ENCODE data around the gene CERS2.
"Not testable (repeated sequence)": the region's sequence is repeated elsewhere in the genome, so short reads cannot be mapped to it uniquely, and the experiment has no call there.

CERS2 gene

DNA sequence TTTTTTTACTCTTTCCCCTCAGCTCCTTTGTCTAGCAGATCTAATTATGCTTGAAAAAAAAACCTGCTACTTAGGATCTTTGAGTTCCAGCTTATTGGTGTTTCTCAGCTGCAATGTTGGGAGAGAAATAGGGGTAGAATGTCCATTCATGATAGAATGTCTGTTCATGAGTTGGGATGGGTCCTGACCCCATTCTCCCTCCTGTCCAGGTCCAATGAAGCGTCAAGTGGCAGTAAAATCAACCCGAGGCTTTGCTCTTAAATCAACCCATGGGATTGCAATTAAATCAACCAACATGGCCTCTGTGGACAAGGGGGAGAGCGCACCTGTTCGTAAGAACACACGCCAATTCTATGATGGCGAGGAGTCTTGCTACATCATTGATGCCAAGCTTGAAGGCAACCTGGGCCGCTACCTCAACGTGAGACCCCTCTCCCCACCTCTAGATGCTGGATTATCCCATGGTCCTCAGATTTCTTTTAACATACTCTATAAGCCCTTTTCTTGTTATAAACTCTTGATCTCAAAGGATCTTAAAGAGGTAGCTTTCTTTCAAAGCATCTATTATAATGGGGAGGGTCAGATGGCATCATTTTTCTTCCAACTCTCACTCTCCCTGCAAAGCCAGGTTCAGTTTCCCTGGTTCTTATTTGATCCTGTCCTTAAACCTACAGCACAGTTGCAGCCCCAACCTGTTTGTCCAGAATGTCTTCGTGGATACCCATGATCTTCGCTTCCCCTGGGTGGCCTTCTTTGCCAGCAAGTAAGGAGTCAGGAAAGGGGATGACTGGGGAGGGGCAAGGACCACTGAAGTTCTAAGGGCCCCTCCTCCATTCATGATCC lies 11.1 kb downstream of the CERS2 start:
- peaks cover 100% of the 10 kb centered on the region for H3K36me3 ChIP-seq
- H3K4me2 ChIP-seq = no peak overlapping the region
- TF ChIP-seq Cebpa-rat (IDR thresholded peaks at IDR 0.05) = no peak
- no peaks in the 10 kb centered on the region for H3K4me1 ChIP-seq
- no peak overlapping the region for H3K27ac ChIP-seq
- no peaks in the 10 kb centered on the region for H3K9me3 ChIP-seq
- H3K9ac ChIP-seq = no peak overlapping the region
- H3K27me3 ChIP-seq = no peaks in the 10 kb centered on the region
- H4K20me1 ChIP-seq = peaks cover 59% of the 10 kb centered on the region
- no peak overlapping the region for H3K4me3 ChIP-seq

- no peak for TF ChIP-seq Cebpa-rat (IDR thresholded peaks at IDR 0.05)
- no peak overlapping the region for H3K27ac ChIP-seq
- H4K20me1 ChIP-seq = peaks cover 41% of the 10 kb centered on the region
- H3K27me3 ChIP-seq = no peaks in the 10 kb centered on the region
- peaks cover 100% of the 10 kb centered on the region for H3K36me3 ChIP-seq
- no peak overlapping the region for H3K9ac ChIP-seq
- H3K4me2 ChIP-seq = no peak overlapping the region
- no peak overlapping the region for H3K4me3 ChIP-seq
- no peaks in the 10 kb centered on the region for H3K9me3 ChIP-seq
- H3K4me1 ChIP-seq = no peaks in the 10 kb centered on the region
Measured at GRCh38 chr1:150961756-150962155, 12.9 kb downstream of the CERS2 start.

GRCh38 chr1:150960646-150961045 lies 14.0 kb downstream of the CERS2 start:
- no peaks in the 10 kb centered on the region for H3K4me1 ChIP-seq
- peaks cover 100% of the 10 kb centered on the region for H3K36me3 ChIP-seq
- H3K4me3 ChIP-seq = no peak overlapping the region
- H4K20me1 ChIP-seq = peaks cover 30% of the 10 kb centered on the region; the same call in 1 of the 2 replicates
- no peaks in the 10 kb centered on the region for H3K27me3 ChIP-seq
- no peak overlapping the region for H3K4me2 ChIP-seq
- H3K9me3 ChIP-seq = no peaks in the 10 kb centered on the region
- no peak for TF ChIP-seq Cebpa-rat (IDR thresholded peaks at IDR 0.05)
- no peak overlapping the region for H3K9ac ChIP-seq
- H3K27ac ChIP-seq = no peak overlapping the region

GRCh38 chr1:150957666-150958065 lies 17.0 kb downstream of the CERS2 start:
- no peaks in the 10 kb centered on the region for H3K9me3 ChIP-seq
- no peaks in the 10 kb centered on the region for H3K27me3 ChIP-seq
- H3K4me2 ChIP-seq = no peak overlapping the region
- H3K4me3 ChIP-seq = no peak overlapping the region
- no peak overlapping the region for H3K9ac ChIP-seq
- no peaks in the 10 kb centered on the region for H3K4me1 ChIP-seq
- no peak for TF ChIP-seq Cebpa-rat (IDR thresholded peaks at IDR 0.05)
- no peak overlapping the region for H3K27ac ChIP-seq
- H4K20me1 ChIP-seq = peaks cover 1% of the 10 kb centered on the region; the same call in 1 of the 2 replicates
- H3K36me3 ChIP-seq = peaks cover 99% of the 10 kb centered on the region

DNA sequence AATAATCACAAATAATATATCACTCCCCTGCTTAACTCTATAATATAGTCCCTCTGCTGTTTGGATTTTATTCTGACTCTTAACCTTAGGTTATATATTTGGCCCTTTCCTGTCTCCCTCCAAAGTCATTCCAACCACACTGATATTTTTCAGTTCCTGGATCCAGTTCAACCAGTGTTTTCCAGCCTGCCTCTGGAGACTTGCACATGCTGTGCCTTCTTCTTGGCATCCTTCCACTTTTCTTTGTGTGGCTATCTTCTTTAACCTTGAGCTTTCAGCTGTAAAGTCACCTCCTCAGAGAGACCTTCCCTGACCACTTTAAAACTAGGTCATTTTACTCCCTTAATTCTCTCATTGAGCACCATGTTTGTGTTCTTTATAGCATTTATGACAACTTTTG lies 19.4 kb downstream of the CERS2 start:
- peaks cover 99% of the 10 kb centered on the region for H3K36me3 ChIP-seq
- no peak overlapping the region for H3K4me2 ChIP-seq
- no peak for TF ChIP-seq Cebpa-rat (IDR thresholded peaks at IDR 0.05)
- H3K4me3 ChIP-seq = no peak overlapping the region
- no peaks in the 10 kb centered on the region for H3K27me3 ChIP-seq
- no peaks in the 10 kb centered on the region for H3K9me3 ChIP-seq
- H3K4me1 ChIP-seq = no peaks in the 10 kb centered on the region
- H3K9ac ChIP-seq = no peak overlapping the region
- no peaks in the 10 kb centered on the region for H4K20me1 ChIP-seq
- no peak overlapping the region for H3K27ac ChIP-seq

- no peaks in the 10 kb centered on the region for H3K27me3 ChIP-seq
- no peaks in the 10 kb centered on the region for H3K9me3 ChIP-seq
- H3K4me3 ChIP-seq = no peak overlapping the region
- H4K20me1 ChIP-seq = no peaks in the 10 kb centered on the region
- H3K4me1 ChIP-seq = no peaks in the 10 kb centered on the region
- peaks cover 99% of the 10 kb centered on the region for H3K36me3 ChIP-seq
- H3K4me2 ChIP-seq = no peak overlapping the region
- no peak overlapping the region for H3K9ac ChIP-seq
- no peak overlapping the region for H3K27ac ChIP-seq
- TF ChIP-seq Cebpa-rat (IDR thresholded peaks at IDR 0.05) = no peak
Measured at GRCh38 chr1:150954708-150955107, 19.9 kb downstream of the CERS2 start.

- Histone ChIP-seq H3K4me2 (no peak overlapping the region), H3K4me3 (no peak overlapping the region), H3K9ac (no peak overlapping the region), H3K27ac (no peak overlapping the region), H3K9me3 (no peaks in the 10 kb centered on the region), H3K36me3 (peaks cover 100% of the 10 kb centered on the region), H3K4me1 (no peaks in the 10 kb centered on the region), H4K20me1 (no peaks in the 10 kb centered on the region), H3K27me3 (no peaks in the 10 kb centered on the region)
- TF ChIP-seq Cebpa-rat (IDR thresholded peaks at IDR 0.05) = no peak
Measured at GRCh38 chr1:150944856-150945255, 29.8 kb downstream of the CERS2 start.

GRCh38 chr1:150931773-150932172 lies 42.9 kb downstream of the CERS2 start:
- no peaks in the 10 kb centered on the region; the same call in 1 of the 2 replicates for H4K20me1 ChIP-seq
- no peak overlapping the region for H3K9ac ChIP-seq
- H3K4me2 ChIP-seq = no peak overlapping the region
- TF ChIP-seq Cebpa-rat (IDR thresholded peaks at IDR 0.05) = no peak
- H3K4me1 ChIP-seq = peaks cover 13% of the 10 kb centered on the region
- H3K9me3 ChIP-seq = peaks cover 42% of the 10 kb centered on the region
- peaks cover 91% of the 10 kb centered on the region for H3K36me3 ChIP-seq
- H3K4me3 ChIP-seq = no peak overlapping the region
- no peak overlapping the region for H3K27ac ChIP-seq
- H3K27me3 ChIP-seq = no peaks in the 10 kb centered on the region

- Histone ChIP-seq H3K9me3 (peaks cover 41% of the 10 kb centered on the region), H3K36me3 (peaks cover 67% of the 10 kb centered on the region), H3K4me1 (peaks cover 19% of the 10 kb centered on the region)
- H4K20me1 ChIP-seq, H3K9ac ChIP-seq, H3K4me2 ChIP-seq, H3K27me3 ChIP-seq, H3K4me3 ChIP-seq, H3K27ac ChIP-seq: not testable (repeated sequence)
Measured at GRCh38 chr1:150928775-150929174, 45.9 kb downstream of the CERS2 start.

DNA sequence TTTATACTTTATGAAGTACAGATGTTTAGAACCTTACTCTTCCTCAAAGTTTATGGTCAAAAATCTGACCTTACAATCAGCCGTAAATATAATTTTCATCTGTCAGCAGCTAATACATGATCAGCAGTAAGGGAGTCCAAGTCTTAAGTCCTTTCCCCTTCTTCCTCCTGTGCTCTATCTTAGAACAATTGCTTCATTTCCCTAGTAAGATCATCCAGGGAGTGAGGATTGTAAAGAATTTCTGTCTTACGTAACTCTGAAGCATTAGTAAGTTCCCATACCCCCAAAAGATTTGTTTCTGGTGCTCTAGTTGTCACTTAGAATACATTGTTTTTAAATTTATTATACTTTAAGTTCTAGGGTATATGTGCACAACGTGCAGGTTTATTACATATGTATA lies 46.3 kb downstream of the CERS2 start:
- no peak overlapping the region for H3K9ac ChIP-seq
- H4K20me1 ChIP-seq = no peaks in the 10 kb centered on the region
- H3K27ac ChIP-seq = no peak overlapping the region
- no peak for TF ChIP-seq Cebpa-rat (IDR thresholded peaks at IDR 0.05)
- H3K4me3 ChIP-seq = no peak overlapping the region
- peaks cover 19% of the 10 kb centered on the region for H3K4me1 ChIP-seq
- peaks cover 62% of the 10 kb centered on the region for H3K36me3 ChIP-seq
- no peaks in the 10 kb centered on the region for H3K27me3 ChIP-seq
- no peak overlapping the region for H3K4me2 ChIP-seq
- peaks cover 36% of the 10 kb centered on the region for H3K9me3 ChIP-seq

All from BLaER1 (cell line).